Gastrocnemius medialis (tissue), 4 donors: ENCODE measurements around the gene L3HYPDH.

ENCODE experiments used
- POLR2A ChIP-seq, 2 donors: fragments of 450-650 bp; IDR thresholded peaks; one replicate each; pipeline ENCODE4 v1.6.1; 2017; ENCODE audit warnings: antibody characterized with exemption in 2 of 2, mild to moderate bottlenecking in 2 of 2, moderate library complexity in 2 of 2
- TF ChIP-seq, protein P1 (sequence below), 5 experiments: fragments of 450-650 bp in 3 of 5; fragments of 200-600 bp in 2 of 5; sonication (generic) in 2 of 5; IDR thresholded peaks in 4 of 5; conservative IDR thresholded peaks in 1 of 5; 1 replicate in 4 of 5; 2 replicates in 1 of 5; pipeline ENCODE4 v1.5.1; 2016 to 2019; ENCODE audit warnings: antibody characterized with exemption in 5 of 5, mild to moderate bottlenecking in 3 of 5, moderate library complexity in 3 of 5

DNA sequence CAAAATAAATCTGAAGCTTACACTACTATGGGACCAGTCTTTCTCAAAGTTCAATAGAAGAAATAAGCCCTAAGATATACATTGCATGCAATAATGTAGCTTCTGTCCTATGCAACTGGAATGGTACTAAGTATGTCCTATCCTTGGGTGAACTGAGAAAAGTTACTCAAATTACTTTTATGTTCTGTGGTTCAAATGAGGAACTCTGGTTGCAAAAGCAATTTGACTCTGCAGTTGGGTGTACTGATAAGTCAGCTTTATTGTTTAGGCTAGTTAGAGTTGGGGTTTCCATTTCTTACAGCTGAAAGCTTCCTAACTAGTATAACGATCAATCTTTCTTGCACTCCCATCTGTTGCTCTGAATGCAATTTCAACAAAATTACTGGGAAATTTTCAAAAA, 48.2 kb downstream of the L3HYPDH start:
- TF ChIP-seq, protein P1, sequence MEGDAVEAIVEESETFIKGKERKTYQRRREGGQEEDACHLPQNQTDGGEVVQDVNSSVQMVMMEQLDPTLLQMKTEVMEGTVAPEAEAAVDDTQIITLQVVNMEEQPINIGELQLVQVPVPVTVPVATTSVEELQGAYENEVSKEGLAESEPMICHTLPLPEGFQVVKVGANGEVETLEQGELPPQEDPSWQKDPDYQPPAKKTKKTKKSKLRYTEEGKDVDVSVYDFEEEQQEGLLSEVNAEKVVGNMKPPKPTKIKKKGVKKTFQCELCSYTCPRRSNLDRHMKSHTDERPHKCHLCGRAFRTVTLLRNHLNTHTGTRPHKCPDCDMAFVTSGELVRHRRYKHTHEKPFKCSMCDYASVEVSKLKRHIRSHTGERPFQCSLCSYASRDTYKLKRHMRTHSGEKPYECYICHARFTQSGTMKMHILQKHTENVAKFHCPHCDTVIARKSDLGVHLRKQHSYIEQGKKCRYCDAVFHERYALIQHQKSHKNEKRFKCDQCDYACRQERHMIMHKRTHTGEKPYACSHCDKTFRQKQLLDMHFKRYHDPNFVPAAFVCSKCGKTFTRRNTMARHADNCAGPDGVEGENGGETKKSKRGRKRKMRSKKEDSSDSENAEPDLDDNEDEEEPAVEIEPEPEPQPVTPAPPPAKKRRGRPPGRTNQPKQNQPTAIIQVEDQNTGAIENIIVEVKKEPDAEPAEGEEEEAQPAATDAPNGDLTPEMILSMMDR (IDR thresholded peaks at IDR 0.05 in 4 of 5, conservative IDR thresholded peaks at IDR 0.05 in 1 of 5): no peak
- TF ChIP-seq POLR2A (IDR thresholded peaks at IDR 0.05): no peak
